Subcutaneous abdominal adipose tissue (tissue), 5 donors: Measurements from ENCODE around the gene ADCK2.
"Not testable (repeated sequence)": the region's sequence is repeated elsewhere in the genome, so short reads cannot be mapped to it uniquely, and the experiment has no call there.

Experiments
- H3K27ac ChIP-seq: one replicate; pipeline ENCODE4 v1.7.0; 2013; ENCODE audit warnings: low read depth, mild to moderate bottlenecking, inconsistent platforms, low read length, moderate library complexity
- H3K27me3 ChIP-seq, 5 donors: one replicate each; pipeline ENCODE4 v1.7.0; 2013; ENCODE audit warnings: low read length in 5 of 5, inconsistent platforms in 1 of 5; ENCODE audit not compliant: control insufficient read depth in 5 of 5, insufficient read depth in 4 of 5
- H3K36me3 ChIP-seq, 5 donors: one replicate each; pipeline ENCODE4 v1.7.0; 2013; ENCODE audit warnings: low read length in 5 of 5; ENCODE audit not compliant: control insufficient read depth in 5 of 5, insufficient read depth in 5 of 5
- H3K4me1 ChIP-seq, 5 donors: one replicate each; pipeline ENCODE4 v1.7.0; 2013; ENCODE audit warnings: low read length in 5 of 5, mild to moderate bottlenecking in 3 of 5, moderate library complexity in 1 of 5; ENCODE audit not compliant: control insufficient read depth in 5 of 5, insufficient read depth in 5 of 5
- H3K4me3 ChIP-seq, 5 donors: one replicate each; pipeline ENCODE4 v1.7.0; 2013; ENCODE audit warnings: low read length in 5 of 5, low read depth in 1 of 5
- H3K9ac ChIP-seq, 5 donors: one replicate each; pipeline ENCODE4 v1.7.0; 2013; ENCODE audit warnings: low read length in 5 of 5, mild to moderate bottlenecking in 4 of 5, moderate library complexity in 3 of 5
- H3K9me3 ChIP-seq, 5 donors: one replicate each; pipeline ENCODE4 v1.7.0; 2013; ENCODE audit warnings: low read length in 5 of 5; ENCODE audit not compliant: control insufficient read depth in 5 of 5
- donor health status: healthy.
- donor health status: healthy.
- donor health status: healthy.
- donor health status: healthy.
- donor health status: healthy.

The ADCK2 gene

DNA sequence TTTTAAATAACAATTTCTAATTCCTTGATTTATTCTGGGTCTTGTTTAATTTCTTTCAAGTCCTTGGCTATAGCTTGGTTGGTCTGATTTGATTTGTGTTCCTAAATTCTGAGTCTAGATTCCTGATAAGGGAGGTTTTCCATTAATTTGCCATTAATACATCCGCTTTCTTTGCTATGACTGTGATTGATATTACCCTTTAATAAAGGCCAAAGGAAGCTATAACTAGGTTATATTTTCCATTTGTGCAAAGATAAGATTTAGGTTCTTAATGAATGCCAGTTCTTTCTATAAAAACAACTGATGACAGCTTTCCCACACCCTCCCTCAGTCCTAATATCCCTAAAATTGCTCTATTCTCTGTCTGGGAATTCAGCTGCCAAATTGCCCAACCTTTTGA, 52.0 kb downstream of the ADCK2 start:
- H3K4me1 ChIP-seq: peaks cover 0 to 3% (median 0%) of the 10 kb centered on the region in 5 donors
- H3K27ac ChIP-seq: no peak overlapping the region
- no peak overlapping the region for H3K9ac ChIP-seq
- H3K36me3 ChIP-seq: peaks cover 3 to 11% (median 9%) of the 10 kb centered on the region in 5 donors
- H3K4me3 ChIP-seq: no peak overlapping the region
- H3K27me3 ChIP-seq: no peaks in the 10 kb centered on the region
- H3K9me3 ChIP-seq: no peaks in the 10 kb centered on the region

DNA sequence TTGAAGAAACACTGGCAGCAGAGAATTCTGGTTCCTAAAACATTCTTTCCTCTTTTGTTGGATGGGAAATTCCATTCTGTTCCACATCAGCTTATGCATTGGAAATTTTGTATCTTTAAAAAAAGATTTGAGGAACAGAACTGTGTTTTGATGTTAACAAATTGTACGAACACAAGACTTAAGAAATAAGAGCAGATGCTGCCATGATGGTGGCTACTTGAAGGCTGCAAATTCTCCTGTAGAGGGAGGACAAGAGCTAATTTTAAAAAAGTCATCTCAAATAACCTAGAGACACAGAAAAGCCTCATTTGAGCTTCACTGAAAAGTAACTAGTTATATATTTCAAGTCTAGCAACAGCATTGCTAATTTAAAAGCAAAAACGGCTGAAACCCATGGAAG, 53.5 kb downstream of the ADCK2 start:
- Histone ChIP-seq H3K4me3 (no peak overlapping the region), H3K27ac (no peak overlapping the region), H3K27me3 (no peaks in the 10 kb centered on the region), H3K9ac (no peak overlapping the region), H3K36me3 (peaks cover 3 to 13% (median 11%) of the 10 kb centered on the region in 5 donors), H3K4me1 (no peaks in the 10 kb centered on the region), H3K9me3 (no peaks in the 10 kb centered on the region)

DNA sequence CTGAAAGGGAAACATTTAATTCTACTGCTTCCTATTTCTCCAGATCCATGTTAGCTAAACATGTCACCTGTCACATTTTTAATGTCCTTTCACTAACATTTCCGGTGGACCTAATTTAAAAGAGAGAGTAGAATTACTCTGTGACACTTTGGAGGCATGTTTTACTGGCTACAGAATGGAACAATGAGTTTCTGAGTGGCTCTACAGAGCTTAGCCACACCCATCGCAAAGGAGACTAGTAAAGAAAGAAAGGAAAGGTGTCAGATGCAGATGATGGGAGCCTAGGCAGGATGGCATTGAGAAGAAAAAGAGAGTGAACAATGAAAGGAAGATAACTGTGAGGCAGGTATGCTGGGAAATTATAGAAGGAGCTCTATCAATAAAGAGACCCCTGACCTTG, 59.7 kb downstream of the ADCK2 start:
- peaks cover 0 to 14% (median 10%) of the 10 kb centered on the region in 5 donors for H3K36me3 ChIP-seq
- no peaks in the 10 kb centered on the region for H3K4me1 ChIP-seq
- no peak overlapping the region for H3K27ac ChIP-seq

DNA sequence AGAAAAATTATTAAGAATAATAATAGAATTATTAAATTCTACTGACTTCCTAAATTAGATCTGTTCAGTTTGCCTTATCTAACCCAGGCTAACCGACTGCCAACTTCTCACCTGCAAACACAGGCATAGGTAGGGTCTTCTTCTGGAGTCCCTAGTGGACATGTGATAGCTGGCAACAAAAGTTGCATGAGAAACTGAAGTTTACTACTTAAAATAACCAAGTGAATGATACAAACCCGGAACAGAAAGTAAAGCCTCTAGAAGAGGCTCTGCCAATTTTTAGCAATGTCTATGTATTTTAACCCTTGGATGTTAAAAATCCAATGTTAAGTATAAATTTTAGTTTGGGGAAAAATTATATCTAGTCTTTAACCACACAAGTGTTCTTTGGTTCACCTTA, 61.4 kb downstream of the ADCK2 start:
- Histone ChIP-seq H3K9me3 (no peaks in the 10 kb centered on the region), H3K4me3 (no peak overlapping the region), H3K4me1 (no peaks in the 10 kb centered on the region), H3K27me3 (no peaks in the 10 kb centered on the region), H3K27ac (no peak overlapping the region), H3K36me3 (peaks cover 6 to 18% (median 16%) of the 10 kb centered on the region in 5 donors), H3K9ac (no peak overlapping the region)

More for the DNA sequence above, 59.7 kb downstream of the ADCK2 start:
- Histone ChIP-seq H3K4me3 (no peak overlapping the region), H3K9ac (no peak overlapping the region), H3K9me3 (no peaks in the 10 kb centered on the region), H3K27me3 (no peaks in the 10 kb centered on the region)

DNA sequence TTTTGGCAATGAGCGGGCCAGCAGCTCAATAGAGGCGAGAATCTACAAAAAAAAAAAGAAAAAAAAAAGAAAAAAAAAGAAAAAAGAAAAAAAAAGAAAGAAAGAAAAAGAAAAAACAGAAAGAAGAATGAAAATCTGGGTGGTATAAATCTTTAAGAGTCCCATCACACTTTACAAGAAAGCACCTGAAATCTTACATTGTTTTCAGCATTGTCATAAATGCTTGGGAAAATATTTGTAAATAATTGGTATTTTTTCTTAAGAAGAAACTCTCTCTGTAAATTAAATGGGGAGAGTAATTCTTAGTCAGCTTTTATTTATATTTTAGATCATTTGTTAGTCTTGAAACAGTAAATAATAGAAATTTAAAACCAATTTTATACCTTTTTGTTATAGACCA, 62.0 kb downstream of the ADCK2 start:
- Histone ChIP-seq H3K4me3 (no peak overlapping the region), H3K4me1 (no peaks in the 10 kb centered on the region), H3K9ac (no peak overlapping the region), H3K9me3 (no peaks in the 10 kb centered on the region), H3K27me3 (no peaks in the 10 kb centered on the region), H3K36me3 (peaks cover 6 to 23% (median 22%) of the 10 kb centered on the region in 5 donors), H3K27ac (no peak overlapping the region)

DNA sequence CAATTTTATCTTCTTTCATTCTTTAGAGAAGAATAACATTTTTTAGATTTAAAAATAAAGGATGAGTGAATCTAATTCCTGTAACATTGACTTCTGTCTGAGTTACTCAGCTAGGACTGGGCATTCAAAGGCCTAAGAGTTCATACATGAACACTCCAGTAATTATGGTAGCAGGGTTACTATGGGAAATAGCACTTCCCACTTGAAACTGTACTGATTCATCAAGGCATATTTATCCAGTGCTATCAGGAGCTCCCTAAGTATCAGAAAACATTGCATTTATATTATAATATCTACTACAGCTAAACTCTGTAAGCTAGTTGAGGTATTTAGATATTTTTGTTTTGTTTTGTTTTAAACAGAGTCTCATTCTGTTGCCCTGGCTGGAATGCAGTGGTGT, 65.5 kb downstream of the ADCK2 start:
- Histone ChIP-seq H3K27me3 (no peaks in the 10 kb centered on the region), H3K9me3 (no peaks in the 10 kb centered on the region), H3K36me3 (peaks cover 6 to 27% (median 19%) of the 10 kb centered on the region in 5 donors), H3K9ac (no peak overlapping the region), H3K4me1 (no peaks in the 10 kb centered on the region), H3K4me3 (no peak overlapping the region), H3K27ac (no peak overlapping the region)

DNA sequence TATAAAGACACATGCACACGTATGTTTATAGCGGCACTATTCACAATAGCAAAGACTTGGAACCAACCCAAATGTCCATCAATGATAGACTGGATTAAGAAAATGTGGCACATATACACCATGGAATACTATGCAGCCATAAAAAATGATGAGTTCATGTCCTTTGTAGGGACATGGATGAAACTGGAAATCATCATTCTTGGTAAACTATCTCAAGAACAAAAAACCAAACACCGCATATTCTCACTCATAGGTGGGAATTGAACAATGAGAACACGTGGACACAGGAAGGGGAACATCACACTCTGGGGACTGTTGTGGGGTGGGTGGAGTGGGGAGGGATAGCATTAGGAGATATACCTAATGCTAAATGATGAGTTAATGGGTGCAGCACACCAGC, 70.5 kb downstream of the ADCK2 start:
- peaks cover 11 to 31% (median 24%) of the 10 kb centered on the region in 5 donors for H3K36me3 ChIP-seq
- H3K9me3 ChIP-seq, H3K4me1 ChIP-seq, H3K27ac ChIP-seq, H3K9ac ChIP-seq, H3K27me3 ChIP-seq, H3K4me3 ChIP-seq: not testable (repeated sequence)

DNA sequence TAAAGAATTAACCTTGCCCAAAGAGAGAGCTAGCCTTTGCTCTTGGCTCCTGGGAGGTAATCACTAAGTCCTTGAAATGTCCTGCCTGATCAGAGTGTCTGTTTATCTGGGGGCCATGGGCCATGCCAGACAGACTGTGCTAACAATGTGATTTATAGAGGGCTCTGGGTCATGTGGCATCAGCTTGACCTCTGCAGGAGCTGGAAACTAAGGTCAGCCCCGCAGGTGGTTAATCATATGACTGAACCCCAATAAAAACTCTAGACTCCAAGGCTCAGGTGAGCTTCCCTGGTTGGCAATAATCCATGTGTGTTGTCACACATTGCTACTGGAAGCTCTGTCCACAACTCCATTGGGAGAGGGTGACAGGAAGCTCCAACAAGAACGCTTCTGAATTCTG, 71.3 kb downstream of the ADCK2 start:
- Histone ChIP-seq H3K9ac (no peak overlapping the region), H3K27ac (no peak overlapping the region), H3K4me1 (no peaks in the 10 kb centered on the region), H3K4me3 (no peak overlapping the region), H3K36me3 (peaks cover 6 to 33% (median 21%) of the 10 kb centered on the region in 5 donors), H3K27me3 (no peaks in the 10 kb centered on the region), H3K9me3 (no peaks in the 10 kb centered on the region)
